Thoracic aorta (tissue), 2 donors: Measurements from ENCODE around the gene KRTAP24-1. TPM values are rescaled to one million over a fixed set of nuclear protein-coding genes. Genes with fewer than 3 reads are reported as not detected.

Source experiments
- ATAC-seq: fragments of 150-250 bp; one replicate; pipeline ENCODE4 v1.8.0; 2017; ENCODE audit warnings: low read depth; ENCODE audit not compliant: insufficient number of reproducible peaks, low FRiP score
- DNase-seq: peaks from one replicate; pipeline ENCODE4 v3.0.0-alpha.2; 2020; ENCODE audit warnings: low spot score
- H3K27ac ChIP-seq, 2 donors: fragments of 200-600 bp; sonication (generic); 1 replicate in 1 of 2; 2 replicates in 1 of 2; pipeline ENCODE4 v1.5.1; 2016; ENCODE audit warnings: mild to moderate bottlenecking in 2 of 2, moderate library complexity in 2 of 2
- H3K27me3 ChIP-seq: fragments of 200-600 bp; sonication (generic); replicated peaks from 2 replicates; pipeline ENCODE4 v1.6.0; 2016; ENCODE audit warnings: mild to moderate bottlenecking; ENCODE audit not compliant: insufficient read depth
- H3K36me3 ChIP-seq: fragments of 200-600 bp; sonication (generic); one replicate; pipeline ENCODE4 v1.5.1; 2016
- H3K4me1 ChIP-seq, 2 donors: fragments of 200-600 bp; sonication (generic); 1 replicate in 1 of 2; 2 replicates in 1 of 2; pipeline versions ENCODE4 v1.5.1 to v1.6.0; 2016; ENCODE audit warnings: low read depth in 2 of 2, mild to moderate bottlenecking in 1 of 2; ENCODE audit not compliant: control insufficient read depth in 1 of 2
- H3K4me3 ChIP-seq: fragments of 200-600 bp; sonication (generic); 2 replicates; pipeline ENCODE4 v1.5.1; 2016; ENCODE audit warnings: mild to moderate bottlenecking
- H3K9me3 ChIP-seq: fragments of 200-600 bp; sonication (generic); 2 replicates; pipeline ENCODE4 v1.5.1; 2016
- CTCF ChIP-seq: fragments of 200-600 bp; sonication (generic); IDR thresholded peaks from one replicate; pipeline ENCODE4 v1.5.1; 2019; ENCODE audit warnings: antibody characterized with exemption
- total RNA-seq, 2 donors: library from RNA; depleted of rRNA; stranded (reverse); fragments of >200 nt; gene quantifications; one replicate each; pipeline versions ENCODE4 v1.1.0 to v1.2.3, GENCODE V29; 2016

The KRTAP24-1 gene
- total RNA-seq, 2 donors from 2014 or later, result not detected

GRCh38 chr21:30251781-30252180 is 31.0 kb downstream of the KRTAP24-1 start:
- Histone ChIP-seq H3K27me3 (no peaks in the 10 kb centered on the region), H3K27ac (no peak overlapping the region), H3K4me1 (no peaks in the 10 kb centered on the region), H3K4me3 (no peak overlapping the region), H3K36me3 (no peaks in the 10 kb centered on the region), H3K9me3 (no peaks in the 10 kb centered on the region)
- no peak for TF ChIP-seq CTCF
- DNase-seq (no peak), ATAC-seq (no peak)

GRCh38 chr21:30249936-30250335 is 32.8 kb downstream of the KRTAP24-1 start:
- no peaks in the 10 kb centered on the region for H3K36me3 ChIP-seq
- no peaks in the 10 kb centered on the region for H3K4me1 ChIP-seq
- no peak for DNase-seq
- no peaks in the 10 kb centered on the region for H3K27me3 ChIP-seq
- H3K27ac ChIP-seq, result no peak overlapping the region
- no peak overlapping the region for H3K4me3 ChIP-seq
- TF ChIP-seq CTCF, result no peak
- no peaks in the 10 kb centered on the region for H3K9me3 ChIP-seq
- ATAC-seq, result no peak

GRCh38 chr21:30248844-30249243 is 33.9 kb downstream of the KRTAP24-1 start:
- H3K9me3 ChIP-seq, result no peaks in the 10 kb centered on the region
- no peak overlapping the region for H3K27ac ChIP-seq
- H3K4me1 ChIP-seq, result no peaks in the 10 kb centered on the region
- no peaks in the 10 kb centered on the region for H3K36me3 ChIP-seq
- no peak overlapping the region for H3K4me3 ChIP-seq
- DNase-seq, result no peak
- no peak for TF ChIP-seq CTCF
- ATAC-seq, result no peak
- H3K27me3 ChIP-seq, result no peaks in the 10 kb centered on the region

GRCh38 chr21:30245061-30245460 is 37.7 kb downstream of the KRTAP24-1 start:
- DNase-seq, result no peak
- H3K36me3 ChIP-seq, result no peaks in the 10 kb centered on the region
- no peaks in the 10 kb centered on the region for H3K27me3 ChIP-seq
- no peak overlapping the region for H3K27ac ChIP-seq
- H3K9me3 ChIP-seq, result no peaks in the 10 kb centered on the region
- no peak for ATAC-seq
- H3K4me1 ChIP-seq, result no peaks in the 10 kb centered on the region
- no peak for TF ChIP-seq CTCF
- H3K4me3 ChIP-seq, result no peak overlapping the region

GRCh38 chr21:30243691-30244090 is 39.1 kb downstream of the KRTAP24-1 start:
- no peaks in the 10 kb centered on the region for H3K9me3 ChIP-seq
- no peaks in the 10 kb centered on the region for H3K4me1 ChIP-seq
- no peak overlapping the region for H3K4me3 ChIP-seq
- TF ChIP-seq CTCF, result no peak
- no peaks in the 10 kb centered on the region for H3K36me3 ChIP-seq
- H3K27me3 ChIP-seq, result no peaks in the 10 kb centered on the region
- H3K27ac ChIP-seq, result no peak overlapping the region
- no peak for DNase-seq
- ATAC-seq, result no peak
